Left ventricle myocardium inferior (tissue), 1 donor: ENCODE results near the gene DHX36. TPM values are rescaled to one million over a fixed set of nuclear protein-coding genes. Genes with fewer than 3 reads are reported as not detected.

Experiments used
- DNase-seq: peaks from one replicate; pipeline ENCODE4 v3.0.0-alpha.2; 2020
- H3K27ac ChIP-seq: fragments of 200-600 bp; replicated peaks from 2 replicates; pipeline ENCODE4 v1.8.0; 2021
- H3K27me3 ChIP-seq: fragments of 200-600 bp; 2 replicates; pipeline ENCODE4 v1.8.0; 2021; ENCODE audit warnings: low read depth
- H3K36me3 ChIP-seq: fragments of 200-600 bp; 2 replicates; pipeline ENCODE4 v1.8.0; 2021
- H3K4me1 ChIP-seq: fragments of 200-600 bp; 2 replicates; pipeline ENCODE4 v1.8.0; 2021
- H3K4me3 ChIP-seq: fragments of 200-600 bp; 2 replicates; pipeline ENCODE4 v1.8.0; 2021; ENCODE audit warnings: mild to moderate bottlenecking, moderate library complexity
- H3K9me3 ChIP-seq: fragments of 200-600 bp; replicated peaks from 2 replicates; pipeline ENCODE4 v1.8.0; 2021
- intact Hi-C: fragments of 100-400 bp; cut with micrococcal nuclease; formaldehyde crosslinking; loops from one replicate; pipeline ENCODE4 v1.11.0; 2022
- total RNA-seq: library from RNA; stranded (reverse); fragmentation: NEBNext Ultra II Directional; extraction: Animal tissue kit (Norgen Biotek cat#: 25700); gene quantifications from one replicate; pipeline ENCODE4 v1.2.1, GENCODE V29; 2021
- TF ChIP-seq, protein P1 (sequence below): fragments of 200-600 bp; IDR thresholded peaks from 2 replicates; pipeline ENCODE4 v1.8.0; 2021; ENCODE audit warnings: antibody characterized with exemption, mild to moderate bottlenecking, borderline replicate concordance
- donor health status: DM: no; HTN: yes; CAD: no; lungs with severe emphysema.

Gene DHX36
- total RNA-seq, 1 donor from 2014 or later, result 31.9 TPM

DNA sequence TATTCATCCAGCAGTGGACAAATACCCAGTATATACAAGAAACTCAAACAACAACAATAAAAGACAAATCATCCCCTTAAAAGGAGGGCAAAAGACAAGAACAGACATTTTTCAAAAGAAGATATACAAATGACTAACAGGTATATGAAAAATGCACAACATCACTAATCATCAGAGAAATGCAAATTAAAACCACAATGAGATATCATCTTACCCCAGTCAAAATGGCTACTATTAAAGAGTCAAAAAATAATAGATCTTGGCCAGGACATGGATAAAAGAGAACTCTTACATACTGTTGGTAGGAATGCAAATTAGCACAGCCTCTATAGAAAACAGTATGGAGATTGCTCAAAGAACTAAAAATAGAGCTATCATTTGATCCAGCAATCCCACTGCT is 16.9 kb downstream of the DHX36 start:
- H3K27me3 ChIP-seq, result no peaks in the 10 kb centered on the region
- TF ChIP-seq, protein P1, sequence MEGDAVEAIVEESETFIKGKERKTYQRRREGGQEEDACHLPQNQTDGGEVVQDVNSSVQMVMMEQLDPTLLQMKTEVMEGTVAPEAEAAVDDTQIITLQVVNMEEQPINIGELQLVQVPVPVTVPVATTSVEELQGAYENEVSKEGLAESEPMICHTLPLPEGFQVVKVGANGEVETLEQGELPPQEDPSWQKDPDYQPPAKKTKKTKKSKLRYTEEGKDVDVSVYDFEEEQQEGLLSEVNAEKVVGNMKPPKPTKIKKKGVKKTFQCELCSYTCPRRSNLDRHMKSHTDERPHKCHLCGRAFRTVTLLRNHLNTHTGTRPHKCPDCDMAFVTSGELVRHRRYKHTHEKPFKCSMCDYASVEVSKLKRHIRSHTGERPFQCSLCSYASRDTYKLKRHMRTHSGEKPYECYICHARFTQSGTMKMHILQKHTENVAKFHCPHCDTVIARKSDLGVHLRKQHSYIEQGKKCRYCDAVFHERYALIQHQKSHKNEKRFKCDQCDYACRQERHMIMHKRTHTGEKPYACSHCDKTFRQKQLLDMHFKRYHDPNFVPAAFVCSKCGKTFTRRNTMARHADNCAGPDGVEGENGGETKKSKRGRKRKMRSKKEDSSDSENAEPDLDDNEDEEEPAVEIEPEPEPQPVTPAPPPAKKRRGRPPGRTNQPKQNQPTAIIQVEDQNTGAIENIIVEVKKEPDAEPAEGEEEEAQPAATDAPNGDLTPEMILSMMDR, result no peak
- intact Hi-C loops, result no loop called here
- H3K27ac ChIP-seq, result no peak overlapping the region
- peaks cover 70% of the 10 kb centered on the region for H3K36me3 ChIP-seq
- H3K4me3 ChIP-seq, result no peak overlapping the region
- no peaks in the 10 kb centered on the region for H3K4me1 ChIP-seq
- DNase-seq, result no peak
- no peaks in the 10 kb centered on the region for H3K9me3 ChIP-seq

DNA sequence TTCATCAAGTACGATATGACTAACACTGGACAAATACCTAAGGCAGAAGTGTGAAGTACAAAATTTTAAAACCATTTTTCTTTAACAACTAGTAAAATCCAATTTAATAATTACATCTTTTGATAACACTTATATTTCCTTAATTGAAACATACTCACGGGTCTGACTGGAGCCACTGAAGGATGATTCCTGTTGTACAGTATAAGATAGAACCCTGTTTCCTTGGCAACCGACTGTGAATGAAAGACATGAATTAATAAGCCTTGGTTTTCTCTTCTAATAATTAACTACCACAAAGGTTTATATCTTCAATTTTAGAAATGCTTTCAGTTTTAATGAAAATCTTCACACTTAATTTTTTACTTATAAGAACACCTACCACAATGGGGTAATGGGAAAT is 19.4 kb downstream of the DHX36 start:
- no peaks in the 10 kb centered on the region for H3K9me3 ChIP-seq
- TF ChIP-seq, protein P1, result no peak
- intact Hi-C loops, result no loop called here
- DNase-seq, result no peak
- H3K36me3 ChIP-seq, result peaks cover 84% of the 10 kb centered on the region
- H3K27me3 ChIP-seq, result no peaks in the 10 kb centered on the region
- H3K4me3 ChIP-seq, result no peak overlapping the region
- no peak overlapping the region for H3K27ac ChIP-seq
- H3K4me1 ChIP-seq, result no peaks in the 10 kb centered on the region

DNA sequence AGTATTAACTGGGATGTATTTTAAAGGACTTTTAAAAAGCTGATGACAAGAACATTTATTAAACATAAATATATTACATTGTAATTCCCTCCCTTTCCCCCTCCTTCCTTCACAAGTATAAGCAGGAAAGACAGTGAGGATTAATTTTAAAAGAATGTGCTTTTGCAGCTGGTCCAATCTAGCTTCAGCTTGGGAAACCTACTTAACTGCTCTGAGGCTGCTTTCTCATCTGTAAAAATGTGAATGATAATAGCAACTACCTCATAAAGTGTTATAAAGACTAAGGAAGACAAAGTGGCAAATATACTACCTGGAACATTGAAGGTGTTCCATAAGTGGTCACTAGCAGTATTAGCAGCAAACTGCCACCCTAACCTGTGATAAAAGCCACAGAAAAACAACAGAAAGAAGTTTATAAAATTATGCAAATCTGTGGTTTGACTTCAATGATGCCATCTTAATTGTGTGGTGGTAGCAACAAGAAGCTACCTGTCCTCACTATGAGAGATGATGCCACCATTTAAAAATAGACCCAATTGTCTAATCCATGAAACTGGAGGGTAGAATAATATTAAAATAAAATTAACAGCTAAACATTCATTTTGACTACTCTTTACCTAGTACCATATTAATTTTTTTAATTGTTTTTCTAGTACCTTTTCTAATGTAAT is 20.0 kb downstream of the DHX36 start:
- TF ChIP-seq, protein P1, result no peak
- no peak for DNase-seq
- Histone ChIP-seq H3K9me3 (no peaks in the 10 kb centered on the region), H3K36me3 (peaks cover 87% of the 10 kb centered on the region), H3K27ac (no peak overlapping the region), H3K4me1 (no peaks in the 10 kb centered on the region), H3K27me3 (no peaks in the 10 kb centered on the region), H3K4me3 (no peak overlapping the region)
- intact Hi-C loops, result no loop called here

DNA sequence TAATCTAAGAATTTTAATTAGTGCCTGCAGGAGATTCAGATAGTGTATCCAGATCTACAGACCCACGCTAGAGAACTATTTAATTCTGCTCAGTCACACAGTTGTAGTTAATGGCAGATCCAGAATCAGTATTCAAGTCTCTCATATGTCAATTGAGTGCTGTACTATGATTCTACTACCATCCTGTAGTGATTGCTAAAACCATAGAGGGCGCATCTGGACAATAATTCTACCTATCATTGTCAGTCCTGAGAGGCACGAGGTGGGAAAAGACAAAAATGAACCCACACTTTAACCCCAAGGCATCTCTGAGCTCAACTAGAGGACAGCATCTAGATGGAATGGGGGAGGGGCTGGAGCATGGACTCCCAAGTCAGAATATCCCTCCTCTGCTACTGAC is 22.7 kb downstream of the DHX36 start:
- H3K9me3 ChIP-seq, result no peaks in the 10 kb centered on the region
- DNase-seq, result no peak
- intact Hi-C loops, result no loop called here
- no peak overlapping the region for H3K4me3 ChIP-seq
- peaks cover 93% of the 10 kb centered on the region for H3K36me3 ChIP-seq
- no peak overlapping the region for H3K27ac ChIP-seq
- H3K4me1 ChIP-seq, result no peaks in the 10 kb centered on the region
- TF ChIP-seq, protein P1, result no peak
- H3K27me3 ChIP-seq, result no peaks in the 10 kb centered on the region

DNA sequence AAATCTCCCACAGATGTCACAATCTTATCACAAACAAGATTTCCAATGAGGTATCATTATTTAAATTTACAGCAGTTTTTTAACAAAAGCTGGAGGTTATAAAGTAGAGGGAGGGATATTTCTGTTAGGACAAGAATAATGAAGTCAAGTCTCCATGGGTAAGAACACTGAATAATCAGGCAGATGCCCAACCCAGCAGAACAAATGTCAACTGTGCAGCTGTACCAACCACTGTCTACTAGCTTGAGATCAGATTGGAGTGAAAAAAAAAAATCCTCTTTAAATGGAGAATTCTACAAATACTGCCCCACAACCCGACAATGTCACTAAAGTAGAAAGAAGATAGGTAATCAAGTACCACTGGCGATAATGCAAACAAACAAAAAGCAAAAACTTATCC is 30.3 kb downstream of the DHX36 start:
- TF ChIP-seq, protein P1, result no peak

DNA sequence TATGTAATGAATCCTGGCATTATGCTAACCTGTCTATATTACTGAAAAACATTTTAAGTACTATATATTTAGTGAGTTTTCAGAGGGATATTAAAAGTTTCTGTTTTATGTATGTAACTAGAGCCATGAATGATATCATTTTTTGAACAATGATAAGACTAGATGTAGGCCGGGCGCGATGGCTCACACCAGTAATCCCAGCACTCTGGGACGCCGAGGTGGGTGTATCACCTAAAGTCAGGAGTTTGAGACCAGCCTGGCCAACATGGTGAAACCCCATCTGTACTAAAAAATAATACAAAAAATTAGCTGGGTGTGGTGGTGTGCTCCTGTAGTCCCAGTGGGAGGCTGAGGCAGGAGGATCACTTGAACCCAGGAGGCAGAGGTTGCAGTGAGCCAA is 34.1 kb downstream of the DHX36 start:
- H3K4me3 ChIP-seq, result no peak overlapping the region
- H3K27ac ChIP-seq, result no peak overlapping the region
- H3K9me3 ChIP-seq, result no peaks in the 10 kb centered on the region
- H3K4me1 ChIP-seq, result no peaks in the 10 kb centered on the region
- intact Hi-C loops, result no loop called here
- TF ChIP-seq, protein P1, result no peak
- no peaks in the 10 kb centered on the region for H3K27me3 ChIP-seq
- DNase-seq, result no peak
- H3K36me3 ChIP-seq, result peaks cover 92% of the 10 kb centered on the region

More for the DNA sequence above, 30.3 kb downstream of the DHX36 start:
- no peaks in the 10 kb centered on the region for H3K27me3 ChIP-seq
- no peaks in the 10 kb centered on the region for H3K9me3 ChIP-seq
- intact Hi-C loops, result no loop called here
- H3K4me3 ChIP-seq, result no peak overlapping the region
- DNase-seq, result no peak
- H3K4me1 ChIP-seq, result no peaks in the 10 kb centered on the region
- H3K36me3 ChIP-seq, result peaks cover 90% of the 10 kb centered on the region
- H3K27ac ChIP-seq, result no peak overlapping the region
